Lung (tissue), 12 donors: ENCODE results near the gene PDK2. TPM values are rescaled to one million over a fixed set of nuclear protein-coding genes. Genes with fewer than 3 reads are reported as not detected.

ENCODE experiments used
- ATAC-seq: fragments of 200-7000 bp; cut with Tn5 transposase; one replicate; pipeline ENCODE4 v1.9.1; 2020; ENCODE audit warnings: moderate number of reproducible peaks; ENCODE audit not compliant: insufficient read depth, low FRiP score
- DNase-seq, 3 donors: peaks; one replicate each; pipeline ENCODE4 v3.0.0-alpha.2; 2013 to 2017
- H3K27ac ChIP-seq, 2 donors: one replicate each; pipeline ENCODE4 v1.5.1; 2013; ENCODE audit warnings: mild to moderate bottlenecking in 2 of 2, moderate library complexity in 2 of 2, control low read depth in 1 of 2, inconsistent platforms in 1 of 2, low read depth in 1 of 2, low read length in 1 of 2
- H3K27me3 ChIP-seq, 3 donors: one replicate each; pipeline ENCODE4 v1.5.1; 2013; ENCODE audit warnings: low read length in 2 of 3; ENCODE audit not compliant: control insufficient read depth in 3 of 3, insufficient read depth in 3 of 3
- H3K36me3 ChIP-seq, 4 donors: one replicate each; pipeline ENCODE4 v1.5.1; 2013; ENCODE audit warnings: low read length in 4 of 4, mild to moderate bottlenecking in 1 of 4, moderate library complexity in 1 of 4; ENCODE audit not compliant: control insufficient read depth in 4 of 4, insufficient read depth in 4 of 4
- H3K4me1 ChIP-seq, 5 donors: one replicate each; pipeline ENCODE4 v1.5.1; 2013; ENCODE audit warnings: low read length in 5 of 5, mild to moderate bottlenecking in 2 of 5, moderate library complexity in 1 of 5; ENCODE audit not compliant: control insufficient read depth in 5 of 5, insufficient read depth in 5 of 5
- H3K4me3 ChIP-seq: one replicate; pipeline ENCODE4 v1.5.1; 2013; ENCODE audit warnings: mild to moderate bottlenecking, control low read depth, moderate library complexity
- H3K9ac ChIP-seq, 2 donors: one replicate each; pipeline ENCODE4 v1.5.1; 2013; ENCODE audit warnings: low read length in 2 of 2, control low read depth in 1 of 2; ENCODE audit not compliant: insufficient read depth in 1 of 2
- H3K9me3 ChIP-seq, 4 donors: one replicate each; pipeline ENCODE4 v1.5.1; 2013; ENCODE audit warnings: low read length in 3 of 4, mild to moderate bottlenecking in 1 of 4, moderate library complexity in 1 of 4; ENCODE audit not compliant: control insufficient read depth in 4 of 4, insufficient read depth in 3 of 4
- CTCF ChIP-seq: IDR thresholded peaks from 2 replicates; pipeline ENCODE4 v1.5.1; 2012; ENCODE audit warnings: mild to moderate bottlenecking; ENCODE audit errors: control extremely low read depth, extremely low read depth
- WGBS, 2 donors: extraction: QIAGEN DNeasy Blood & Tissue Kit; methylation state at CpG; one replicate each; pipeline ENCODE4 v1.1.7; 2013; 5-methylcytosine and 5-hydroxymethylcytosine counted together
- polyA plus RNA-seq, 2 donors: library from polyadenylated mRNA; stranded (reverse); fragments of 200-250 nt; gene quantifications; one replicate each; pipeline ENCODE4 v1.2.1, GENCODE V29; 2013
- total RNA-seq, 2 donors: library from RNA; depleted of rRNA in 1 of 2; stranded (reverse); fragments of >200 nt in 1 of 2; gene quantifications; one replicate each; pipeline ENCODE4 v1.2.1, GENCODE V29; 2014 to 2021
- donor health status: control.
- donor health status: control.
- donor health status: Bipolar disorder and iron deficiency.
- donor health status: healthy.
- donor health status: DM: yes; HTN: yes; CAD: no.

The PDK2 gene
- total and polyA plus RNA-seq, 4 donors = 10.0 to 27.8 (median 19.4) TPM

- Histone ChIP-seq H3K27ac (no peak overlapping the region), H3K9ac (no peak overlapping the region), H3K4me3 (no peak overlapping the region), H3K9me3 (no peaks in the 10 kb centered on the region), H3K4me1 (peaks cover 5 to 56% (median 12%) of the 10 kb centered on the region in 5 donors), H3K36me3 (no peaks in the 10 kb centered on the region), H3K27me3 (peaks cover 0 to 1% (median 0%) of the 10 kb centered on the region in 3 donors)
- TF ChIP-seq CTCF = no peak
- 77 to 84% methylated on average over 4 of the region's 4 CpGs for WGBS, 2 donors
- ATAC-seq (no peak), DNase-seq (no peak)
Measured at GRCh38 chr17:50048988-50049387, 46.2 kb upstream of the PDK2 start.

GRCh38 chr17:50049636-50050035 is 45.5 kb upstream of the PDK2 start:
- ATAC-seq = no peak
- no peaks in the 10 kb centered on the region for H3K9me3 ChIP-seq
- no peaks in the 10 kb centered on the region for H3K36me3 ChIP-seq
- WGBS, 2 donors = 71 to 73% methylated on average over 3 of the region's 3 CpGs
- H3K4me3 ChIP-seq = no peak overlapping the region
- no peak overlapping the region for H3K9ac ChIP-seq
- DNase-seq = no peak
- H3K27ac ChIP-seq = peak overlapping the region in 1 of 2 donors; percentile 0
- TF ChIP-seq CTCF = no peak
- peaks cover 5 to 51% (median 13%) of the 10 kb centered on the region in 5 donors for H3K4me1 ChIP-seq
- peaks cover 0 to 2% (median 0%) of the 10 kb centered on the region in 3 donors for H3K27me3 ChIP-seq

- no peak for DNase-seq
- WGBS, 2 donors = 92 to 95% methylated on average over 12 of the region's 12 CpGs
- peaks cover 5 to 43% (median 13%) of the 10 kb centered on the region in 5 donors for H3K4me1 ChIP-seq
Measured at GRCh38 chr17:50050431-50051032, 44.6 kb upstream of the PDK2 start.

More at GRCh38 chr17:50050431-50051032, 44.6 kb upstream of the PDK2 start:
- Histone ChIP-seq H3K27ac (peak overlapping the region in 1 of 2 donors; percentile 72), H3K9ac (no peak overlapping the region), H3K36me3 (no peaks in the 10 kb centered on the region), H3K9me3 (no peaks in the 10 kb centered on the region), H3K27me3 (peaks cover 0 to 6% (median 5%) of the 10 kb centered on the region in 3 donors), H3K4me3 (no peak overlapping the region)
- no peak for TF ChIP-seq CTCF
- ATAC-seq = no peak
